Adipose tissue (tissue), 3 donors: ENCODE results near the gene VPS39. TPM values are rescaled to one million over a fixed set of nuclear protein-coding genes. Genes with fewer than 3 reads are reported as not detected.

Experiments
- H3K27ac ChIP-seq: one replicate; pipeline ENCODE4 v1.5.1; 2013; ENCODE audit warnings: low read depth, low read length
- WGBS, 3 donors: extraction: QIAGEN DNeasy Blood & Tissue Kit; methylation state at CpG; one replicate each; pipeline ENCODE4 v1.1.7; 2013; 5-methylcytosine and 5-hydroxymethylcytosine counted together
- polyA plus RNA-seq, 3 donors: library from polyadenylated mRNA; stranded (reverse); fragments of 200-250 nt; gene quantifications; one replicate each; pipeline ENCODE4 v1.2.3, GENCODE V29; 2013
- donor health status: healthy with polysubstance abuse.
- donor health status: Bipolar disorder and iron deficiency.
- donor health status: healthy.

VPS39 gene
- polyA plus RNA-seq, 3 donors: 20.6 to 37.3 (median 29.9) TPM

DNA sequence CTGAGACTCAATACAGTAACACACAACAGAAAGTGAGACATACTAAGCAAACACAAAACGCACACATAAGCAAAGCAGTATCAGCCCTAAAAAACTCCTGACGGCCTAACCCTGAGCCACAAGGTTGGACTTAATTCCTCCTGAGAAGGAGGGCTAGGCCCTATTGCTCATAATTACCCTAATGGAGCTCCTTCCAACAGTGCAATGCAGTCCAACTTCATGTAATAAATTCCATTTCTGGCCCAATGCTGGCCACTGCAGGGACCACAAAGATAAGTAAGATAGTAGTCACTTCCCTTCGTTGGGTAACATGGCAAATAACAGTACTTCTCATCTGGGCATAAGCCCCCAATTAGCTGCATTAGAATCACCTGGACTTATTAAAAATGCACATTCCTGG is 4.2 kb downstream of the VPS39 start:
- WGBS, 3 donors: 85 to 89% (median 86%) methylated on average over 3 of the region's 3 CpGs
- H3K27ac ChIP-seq: no peak overlapping the region

DNA sequence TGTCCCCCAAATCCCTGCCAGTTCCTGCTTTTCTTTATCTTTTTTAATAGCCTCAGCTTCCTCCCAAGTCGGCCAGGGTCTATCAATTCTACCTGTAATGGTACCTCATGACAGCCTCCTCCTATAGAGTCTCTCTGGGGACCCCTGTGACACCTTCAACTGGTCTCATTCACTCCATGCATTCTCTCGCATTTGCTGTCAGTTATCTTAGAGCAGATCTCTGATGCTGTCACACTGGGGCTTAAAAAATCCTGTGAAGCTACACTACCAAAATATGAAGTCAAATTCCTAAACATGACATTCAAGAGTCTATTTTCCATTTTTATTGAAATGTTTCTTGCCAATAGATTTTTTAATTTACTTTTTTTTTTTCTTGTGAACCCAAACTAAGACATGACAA is 5.5 kb downstream of the VPS39 start:
- no peak overlapping the region for H3K27ac ChIP-seq
- WGBS, 3 donors: 52 to 58% (median 57%) methylated on average over 2 of the region's 2 CpGs

DNA sequence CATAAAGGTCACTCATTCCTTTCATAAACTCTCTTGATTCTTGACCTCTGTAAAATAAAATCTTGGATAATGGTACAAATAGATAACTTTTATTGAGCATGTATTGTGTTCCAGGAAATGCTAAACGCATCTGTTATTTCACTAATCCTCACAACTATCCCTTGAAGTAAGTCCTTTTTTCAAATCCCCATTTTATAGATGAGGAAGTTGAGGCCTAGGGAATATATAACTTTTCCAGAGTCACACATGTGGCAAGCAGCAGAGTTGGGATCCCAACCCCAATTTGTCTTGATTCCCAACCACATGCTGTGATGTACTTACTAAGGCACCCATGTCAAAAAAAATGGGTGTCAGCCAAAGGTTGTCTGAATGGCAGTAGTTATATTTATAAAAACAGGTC is 6.3 kb downstream of the VPS39 start:
- H3K27ac ChIP-seq: no peak overlapping the region
- 93 to 98% (median 94%) methylated on average over 1 of the region's 1 CpG for WGBS, 3 donors

DNA sequence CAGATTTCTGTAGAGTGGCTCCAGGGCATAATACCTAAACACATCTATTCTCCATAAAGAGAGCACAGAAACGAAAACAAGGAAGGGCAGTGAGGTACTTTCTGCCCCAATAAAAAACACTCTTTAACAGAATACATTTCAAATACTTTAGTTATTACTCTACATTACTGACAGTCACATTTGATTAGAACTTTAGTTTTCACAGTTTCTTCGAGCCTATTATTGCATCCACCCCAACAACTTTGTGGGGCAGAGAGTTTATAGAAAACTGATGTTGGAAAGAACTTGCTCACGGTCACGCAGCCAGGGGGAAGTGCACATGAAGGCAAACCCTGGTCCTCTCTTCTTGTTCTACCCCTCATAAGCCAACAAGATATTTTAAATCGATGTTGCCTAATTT is 9.0 kb downstream of the VPS39 start:
- no peak overlapping the region for H3K27ac ChIP-seq
- WGBS, 3 donors: 92 to 97% (median 95%) methylated on average over 5 of the region's 5 CpGs

DNA sequence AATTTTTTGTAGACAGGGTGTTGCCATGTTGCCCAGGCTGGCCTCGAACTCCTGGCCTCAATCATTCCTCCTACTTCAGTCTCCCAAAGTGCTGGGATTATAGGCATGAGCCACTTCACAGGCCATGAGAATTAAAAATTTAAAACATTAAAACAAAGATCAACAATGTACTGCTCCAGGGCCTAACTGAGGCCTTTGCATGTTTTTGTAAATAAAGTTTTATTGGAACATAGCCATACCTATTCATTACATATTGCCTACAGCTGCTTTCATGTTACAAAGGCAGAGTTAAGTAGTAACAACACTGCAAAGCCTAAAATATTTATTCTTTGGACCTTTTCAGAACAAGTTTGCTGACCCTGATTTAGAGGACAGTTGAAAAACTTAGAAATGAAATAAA is 9.6 kb downstream of the VPS39 start:
- no peak overlapping the region for H3K27ac ChIP-seq
- 95 to 97% (median 97%) methylated on average over 1 of the region's 1 CpG for WGBS, 3 donors

DNA sequence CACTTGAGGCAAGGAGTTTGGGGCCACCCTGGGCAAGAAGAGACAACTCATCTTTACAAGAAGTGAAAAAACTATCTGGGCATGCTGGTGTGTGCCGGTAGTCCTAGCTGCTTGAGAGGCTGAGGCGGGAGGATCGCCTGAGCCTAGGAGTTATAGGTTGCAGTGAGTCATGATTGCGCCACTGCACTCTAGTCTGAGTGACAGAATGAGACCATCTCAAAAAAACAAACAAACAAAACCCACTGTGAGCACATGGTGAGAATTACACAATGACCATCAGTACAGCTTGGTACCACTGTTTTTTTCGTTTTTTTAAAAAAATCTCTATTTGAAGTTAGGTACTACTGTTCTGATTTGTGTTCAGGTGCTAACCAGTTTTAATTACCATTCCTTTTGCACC is 13.6 kb downstream of the VPS39 start:
- H3K27ac ChIP-seq: no peak overlapping the region
- WGBS, 3 donors: 84 to 92% (median 89%) methylated on average over 5 of the region's 5 CpGs

DNA sequence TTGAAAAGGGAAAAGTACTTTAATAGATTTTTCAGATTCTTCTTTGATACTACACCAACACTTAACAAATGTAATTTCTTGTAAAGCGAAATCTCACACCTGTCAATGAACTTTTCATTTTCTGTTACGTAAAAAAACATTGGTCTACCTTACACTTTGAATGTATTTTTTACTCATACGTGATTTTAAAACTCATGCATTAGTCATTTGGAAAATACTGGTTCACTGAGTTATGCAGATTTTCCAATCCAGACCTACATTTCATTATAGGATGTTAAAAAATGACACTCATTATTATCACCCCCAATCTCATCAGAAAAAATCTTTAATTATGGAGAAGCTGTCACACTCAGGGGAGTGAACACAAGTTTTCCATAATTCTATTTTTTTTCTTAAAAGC is 14.7 kb downstream of the VPS39 start:
- 92 to 95% (median 92%) methylated on average over 3 of the region's 3 CpGs for WGBS, 3 donors
- no peak overlapping the region for H3K27ac ChIP-seq

DNA sequence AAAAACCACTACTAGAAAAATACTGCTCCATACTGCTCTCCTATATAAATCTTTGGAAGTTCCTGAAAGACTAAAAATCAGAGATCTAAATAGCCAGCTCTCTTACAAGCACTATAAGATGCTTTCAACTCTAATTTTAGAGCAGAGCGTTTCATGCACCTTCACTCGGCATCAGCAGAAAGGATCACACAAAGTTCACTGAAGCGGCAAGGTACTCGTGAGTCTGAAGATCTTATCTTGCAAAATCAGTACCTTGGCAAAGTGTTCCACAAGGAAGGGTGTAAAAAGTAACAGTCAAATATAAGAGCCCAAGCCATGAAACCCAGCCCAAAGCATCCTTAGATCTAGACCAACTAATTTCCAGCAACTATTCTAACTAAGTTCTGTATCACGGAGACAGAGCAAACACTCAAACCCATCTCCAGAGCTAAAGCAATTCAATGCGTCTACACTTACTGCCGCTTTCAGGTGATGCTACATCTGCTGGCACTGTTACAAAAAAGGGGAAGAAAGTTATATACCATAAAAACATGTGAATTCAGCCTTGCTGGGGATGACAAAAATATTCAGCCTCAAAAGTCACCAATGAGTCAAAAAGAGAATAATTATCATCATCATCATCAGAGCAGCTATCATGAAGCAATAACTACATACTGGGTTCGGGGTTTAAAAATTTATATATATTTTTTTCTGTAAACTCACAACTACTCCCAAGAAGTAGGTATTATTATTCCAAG is 16.3 kb downstream of the VPS39 start:
- 88 to 90% (median 90%) methylated on average over 8 of the region's 8 CpGs for WGBS, 3 donors

DNA sequence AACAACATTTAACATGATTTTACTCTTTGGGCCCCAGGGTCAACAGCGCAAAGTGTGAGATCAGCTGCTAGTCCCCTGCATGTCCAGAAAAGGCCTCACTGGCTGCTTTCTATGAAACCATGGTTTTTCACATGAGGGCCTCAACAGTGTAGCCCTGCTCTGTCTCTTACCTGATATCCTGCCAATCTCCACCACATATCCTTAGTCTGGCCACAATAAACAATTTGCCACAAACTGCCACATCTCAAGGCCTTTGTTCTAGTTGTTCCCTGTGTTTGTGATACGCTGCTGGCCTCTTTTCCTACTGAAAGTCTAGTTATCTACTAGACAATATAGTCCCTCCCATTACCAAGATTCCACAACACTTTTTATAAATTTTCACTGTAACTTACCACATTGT is 17.7 kb downstream of the VPS39 start:
- no peak overlapping the region for H3K27ac ChIP-seq
- WGBS, 3 donors: 97 to 99% (median 98%) methylated on average over 2 of the region's 2 CpGs

More for the DNA sequence above, 16.3 kb downstream of the VPS39 start:
- H3K27ac ChIP-seq: no peak overlapping the region

DNA sequence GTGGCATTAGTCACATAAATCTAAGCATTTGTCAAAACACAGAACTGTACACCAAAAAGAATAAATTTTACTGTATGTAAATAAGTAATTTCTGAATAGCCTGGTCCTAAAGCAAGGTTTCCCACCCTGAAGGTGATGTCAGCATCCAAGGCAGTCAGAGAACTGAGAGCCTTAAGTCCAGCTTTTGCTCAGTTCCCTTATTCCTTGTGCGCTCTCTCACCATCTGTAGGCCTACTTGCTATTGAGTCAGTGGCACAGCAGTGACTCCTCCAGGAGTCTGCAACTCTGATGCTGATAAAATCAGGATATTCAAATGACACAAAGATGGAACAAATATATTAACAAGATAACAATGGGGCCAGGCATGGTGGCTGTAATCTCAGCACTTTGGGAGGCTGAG is 22.3 kb downstream of the VPS39 start:
- WGBS, 3 donors: 92 to 100% (median 98%) methylated on average over 1 of the region's 1 CpG
- H3K27ac ChIP-seq: no peak overlapping the region

DNA sequence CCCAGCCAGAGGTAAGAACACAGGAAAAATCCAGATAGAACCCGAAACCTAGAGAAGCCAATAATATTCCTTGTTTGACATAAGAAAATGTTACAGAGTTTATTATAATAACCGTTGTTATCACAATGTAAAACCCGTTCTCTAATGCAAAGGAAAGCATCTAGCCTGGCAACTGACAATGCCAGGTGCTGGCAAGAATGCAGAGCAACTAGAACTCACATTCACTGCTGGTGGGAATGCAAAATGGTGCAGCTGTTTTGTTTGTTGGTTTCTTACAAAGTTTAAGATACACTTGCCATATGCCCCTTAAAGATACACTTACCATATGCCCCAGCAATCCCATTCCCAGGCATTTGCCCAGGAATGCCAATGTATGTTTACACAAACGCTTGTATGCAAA is 23.4 kb downstream of the VPS39 start:
- 93 to 94% (median 93%) methylated on average over 4 of the region's 4 CpGs for WGBS, 3 donors
- H3K27ac ChIP-seq: no peak overlapping the region

DNA sequence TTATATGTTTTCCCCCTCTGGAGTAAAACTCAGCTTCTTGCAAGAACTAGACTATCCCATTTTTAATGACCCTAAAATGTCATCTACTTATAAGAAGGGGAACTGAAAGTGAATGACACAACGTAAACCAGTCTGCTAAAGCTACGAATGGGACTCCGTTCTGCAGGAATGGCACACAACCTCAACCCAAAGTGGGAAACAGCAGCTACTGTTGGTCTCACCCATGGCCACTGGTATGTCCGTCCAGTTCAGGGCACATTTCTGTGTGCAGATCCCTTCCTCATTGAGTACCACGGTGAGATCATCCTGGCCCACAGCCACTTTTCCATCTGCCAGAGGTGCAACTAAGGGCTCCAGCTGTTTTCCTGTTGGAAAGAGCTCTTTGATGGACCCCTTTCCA is 23.8 kb downstream of the VPS39 start:
- H3K27ac ChIP-seq: no peak overlapping the region
- 72 to 80% (median 79%) methylated on average over 5 of the region's 5 CpGs for WGBS, 3 donors

DNA sequence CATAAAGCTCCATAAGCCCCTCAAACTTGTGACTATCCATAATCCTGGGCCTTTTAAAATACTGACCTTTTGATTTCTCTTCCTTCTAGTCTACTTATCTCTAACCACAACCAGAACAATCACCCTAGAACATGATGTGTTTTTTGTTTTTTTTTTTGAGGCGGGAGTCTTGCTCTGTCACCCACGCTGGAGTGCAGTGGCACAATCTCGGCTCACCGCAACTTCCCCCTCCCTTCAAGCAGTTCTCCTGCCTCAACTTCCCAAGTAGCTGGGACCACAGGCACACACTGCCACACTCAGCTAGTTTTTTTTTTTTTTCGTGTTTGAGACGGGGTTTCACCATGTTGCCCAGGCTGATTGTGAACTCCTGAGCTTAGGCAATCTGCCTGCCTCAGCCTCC is 25.1 kb downstream of the VPS39 start:
- 75 to 91% (median 82%) methylated on average over 6 of the region's 6 CpGs for WGBS, 3 donors

DNA sequence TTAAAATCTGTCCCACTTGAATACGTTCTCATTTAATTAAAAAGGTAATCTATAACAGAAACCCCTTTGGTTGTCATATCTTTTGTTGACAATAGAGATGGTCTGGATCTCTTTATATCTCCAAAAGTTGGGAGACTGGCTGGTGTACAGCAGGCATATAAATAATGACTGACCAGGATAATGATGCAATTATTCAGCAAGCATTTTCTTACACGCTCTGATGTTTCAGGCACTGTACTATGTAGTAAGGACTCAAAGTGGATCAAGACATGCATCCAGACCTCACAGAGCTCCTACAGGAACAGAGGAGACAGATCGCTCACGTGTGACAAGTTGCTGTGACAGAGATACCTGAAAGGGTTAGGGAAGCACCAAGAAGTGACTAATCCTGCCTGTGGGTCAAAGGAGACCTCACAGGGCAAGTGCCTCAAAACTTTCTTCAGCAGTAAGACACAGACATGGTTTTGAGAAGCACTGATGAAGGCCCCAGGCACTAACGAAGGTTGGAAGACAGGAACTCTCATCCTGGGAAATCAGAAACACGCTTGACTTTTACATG is 25.7 kb downstream of the VPS39 start:
- H3K27ac ChIP-seq: no peak overlapping the region
- 87 to 92% (median 88%) methylated on average over 6 of the region's 6 CpGs for WGBS, 3 donors

More for the DNA sequence above, 25.1 kb downstream of the VPS39 start:
- no peak overlapping the region for H3K27ac ChIP-seq

DNA sequence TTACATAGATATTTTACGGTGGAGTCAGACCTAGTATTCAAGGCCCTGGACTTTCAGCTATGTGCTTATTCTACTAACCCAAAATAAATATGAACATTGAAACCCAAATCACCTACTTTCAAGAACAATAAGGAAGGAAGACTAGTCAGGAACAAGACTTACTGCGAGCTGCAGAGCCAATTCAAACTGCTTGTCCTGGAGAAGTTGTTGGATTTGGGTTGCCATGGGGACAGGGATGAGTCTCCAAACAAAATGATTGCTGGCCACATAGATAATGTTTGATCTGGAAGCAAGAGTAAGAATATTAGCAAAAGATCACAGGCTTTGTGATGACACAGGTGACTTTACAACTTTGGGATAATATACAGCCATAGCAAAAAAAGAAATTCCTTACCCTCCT is 30.0 kb downstream of the VPS39 start:
- 78 to 90% (median 88%) methylated on average over 2 of the region's 2 CpGs for WGBS, 3 donors
- H3K27ac ChIP-seq: no peak overlapping the region

DNA sequence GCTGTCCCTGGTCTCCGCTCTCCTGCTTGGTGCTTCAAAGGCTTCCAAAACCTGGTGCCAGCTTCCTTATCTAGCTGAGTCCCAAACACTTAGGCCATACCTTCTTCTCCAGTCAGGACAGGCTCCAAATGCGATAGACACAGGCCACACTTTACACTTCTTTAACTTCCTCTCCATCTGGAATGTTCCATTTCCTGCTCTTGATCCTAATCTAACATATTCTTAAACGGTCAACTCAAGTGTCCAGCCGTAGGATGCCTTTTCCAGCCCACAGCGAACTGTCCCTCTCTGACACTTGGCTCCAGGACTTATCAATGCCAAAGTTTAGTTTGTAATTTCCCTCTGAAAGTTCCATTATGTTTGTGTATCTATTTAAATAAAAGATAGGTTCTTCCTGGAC is 32.4 kb downstream of the VPS39 start:
- WGBS, 3 donors: 67 to 84% (median 71%) methylated on average over 5 of the region's 5 CpGs
- no peak overlapping the region for H3K27ac ChIP-seq

DNA sequence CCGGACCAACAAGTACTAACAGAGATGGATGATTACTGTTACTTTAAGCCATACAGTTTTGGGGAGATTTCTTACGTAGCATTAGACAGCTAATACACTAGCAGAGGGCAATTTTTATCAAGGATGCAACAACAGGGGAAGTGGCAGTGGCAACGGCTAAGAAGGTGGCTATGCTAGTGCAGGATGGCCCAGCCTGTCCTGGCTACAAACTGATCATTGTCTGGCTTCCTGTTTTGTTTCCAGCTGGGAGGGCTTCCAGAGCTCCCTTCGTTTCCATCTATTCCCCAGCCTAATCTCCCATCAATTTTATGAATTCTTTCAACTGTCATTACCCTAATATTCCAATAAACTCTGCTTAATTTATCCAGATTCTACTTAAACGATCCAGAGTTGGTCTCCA is 35.6 kb downstream of the VPS39 start:
- no peak overlapping the region for H3K27ac ChIP-seq
- 71 to 90% (median 82%) methylated on average over 5 of the region's 5 CpGs for WGBS, 3 donors

DNA sequence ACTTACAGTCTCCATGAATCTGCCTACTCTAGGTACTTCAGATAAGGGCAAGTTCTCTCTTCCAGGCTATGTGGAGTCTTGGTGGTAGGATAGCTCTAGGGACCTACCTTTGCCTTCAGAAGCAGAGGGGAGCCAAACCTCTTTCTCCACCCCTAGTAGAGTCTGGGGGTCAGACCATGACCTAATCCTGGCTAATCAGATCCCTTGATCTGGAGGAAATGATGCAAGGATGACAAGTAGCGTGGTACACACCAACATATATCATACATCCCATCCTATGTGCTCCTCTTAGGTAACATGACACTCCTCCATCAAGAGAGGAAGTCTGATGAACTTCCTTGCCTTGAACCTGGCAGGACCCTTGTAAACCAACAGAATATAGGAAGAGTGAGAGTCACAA is 36.3 kb downstream of the VPS39 start:
- no peak overlapping the region for H3K27ac ChIP-seq
- WGBS, 3 donors: 73 to 90% (median 77%) methylated on average over 1 of the region's 1 CpG

DNA sequence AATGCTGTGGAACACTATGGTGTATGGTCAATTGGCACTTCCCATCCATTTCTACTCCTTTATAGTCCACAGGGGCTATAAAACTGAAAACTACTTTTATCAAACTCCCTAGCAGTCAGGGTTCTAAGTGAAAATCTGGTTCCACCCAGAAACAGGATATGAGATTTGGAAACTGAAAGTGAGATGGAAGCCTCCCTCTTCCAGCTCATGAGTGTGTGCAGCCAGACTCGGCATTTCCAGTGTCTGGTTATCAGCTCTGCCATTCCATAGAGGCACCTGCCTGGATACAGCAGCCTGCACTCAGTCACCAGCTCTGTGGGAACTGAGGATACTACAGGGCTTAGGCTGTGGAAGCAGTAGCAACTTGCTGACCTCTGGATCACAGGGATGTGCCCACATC is 37.0 kb downstream of the VPS39 start:
- WGBS, 3 donors: 50 to 73% (median 64%) methylated on average over 1 of the region's 1 CpG
- no peak overlapping the region for H3K27ac ChIP-seq

DNA sequence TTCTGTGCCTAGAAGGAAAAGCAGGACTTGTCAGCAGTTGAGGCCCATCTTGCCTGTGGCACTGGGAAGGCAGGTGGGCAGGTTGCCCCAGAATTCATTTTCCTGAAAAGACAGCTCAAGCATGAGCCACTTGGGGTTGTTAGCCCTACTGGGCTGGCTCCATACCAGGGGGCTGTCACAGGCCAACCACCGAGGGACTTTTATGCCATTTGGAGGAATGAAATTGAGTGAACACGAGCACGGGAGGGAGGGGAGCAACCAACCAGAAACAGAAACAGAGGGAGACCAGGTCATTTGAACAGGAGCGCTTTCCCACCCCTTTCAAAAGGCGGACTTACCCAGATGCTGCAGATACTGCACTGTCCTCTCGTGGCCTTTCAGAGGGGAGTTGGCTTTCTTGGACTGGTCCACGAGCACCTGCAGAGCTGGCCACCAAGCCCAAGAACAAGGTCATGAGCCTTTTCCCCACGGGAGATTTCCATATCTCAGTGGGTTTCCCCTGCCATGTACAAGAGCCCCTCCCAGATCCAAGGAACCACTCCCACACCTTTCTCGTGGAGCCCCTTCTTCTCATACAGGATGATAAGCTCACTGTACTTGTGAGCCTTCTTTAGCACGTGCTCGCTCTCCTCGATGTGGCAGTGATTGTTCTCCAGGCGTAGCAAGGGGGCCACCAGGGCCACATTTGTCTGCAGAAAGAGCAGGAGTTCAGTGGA is 41.7 kb downstream of the VPS39 start:
- H3K27ac ChIP-seq: no peak overlapping the region
- WGBS, 3 donors: 92 to 95% (median 92%) methylated on average over 13 of the region's 13 CpGs
